HepG2 (cell line): ENCODE measurements around the gene LRRC28. TPM values are rescaled to one million over a fixed set of nuclear protein-coding genes. Genes with fewer than 3 reads are reported as not detected.
A peak's percentile ranks its signal among the peaks of the same experiment; 100 is the strongest.

Experiments used
- ADNP ChIP-seq: sonication (generic); formaldehyde crosslinking; IDR thresholded peaks from 2 replicates; pipeline ENCODE4 v1.4.0; 2020; ENCODE audit warnings: missing genetic modification reagents
- ARID3A ChIP-seq: IDR thresholded peaks from 2 replicates; pipeline ENCODE4 v1.6.1; 2012; ENCODE audit warnings: low read depth, low read length, improper control_type of control experiment
- BCL6 ChIP-seq: IDR thresholded peaks from 2 replicates; pipeline ENCODE4 v1.6.1; 2016; ENCODE audit warnings: missing genetic modification reagents, missing compliant biosample characterization
- CBX5 ChIP-seq: sonication (generic); formaldehyde crosslinking; IDR thresholded peaks from 2 replicates; pipeline ENCODE4 v1.4.0; 2020; ENCODE audit warnings: missing genetic modification reagents, borderline replicate concordance
- FOXA1 ChIP-seq, 2 experiments: fragments of 450-650 bp in 1 of 2; sonication (generic) in 1 of 2; formaldehyde crosslinking in 1 of 2; IDR thresholded peaks; 2 replicates each; pipeline versions ENCODE4 v1.4.0 to v1.6.1; 2016 to 2020; ENCODE audit warnings: missing genetic modification reagents in 1 of 2
- GABPA ChIP-seq, 2 experiments: IDR thresholded peaks; 2 replicates each; pipeline ENCODE4 v1.6.1; 2011 to 2016; ENCODE audit warnings: low read depth in 2 of 2, low read length in 1 of 2, missing biosample characterization in 1 of 2, missing genetic modification characterization in 1 of 2
- JUND ChIP-seq: sonication (generic); formaldehyde crosslinking; IDR thresholded peaks from 2 replicates; pipeline ENCODE4 v1.8.0; 2022; ENCODE audit warnings: mild to moderate bottlenecking, missing genetic modification reagents
- MXD4 ChIP-seq: IDR thresholded peaks from 2 replicates; pipeline ENCODE4 v1.6.1; 2016; ENCODE audit warnings: mild to moderate bottlenecking, missing biosample characterization, missing genetic modification reagents
- NFE2 ChIP-seq: sonication (generic); formaldehyde crosslinking; IDR thresholded peaks from 2 replicates; pipeline ENCODE4 v1.4.0; 2020; ENCODE audit warnings: missing genetic modification reagents
- PITX1 ChIP-seq: sonication (generic); formaldehyde crosslinking; IDR thresholded peaks from 2 replicates; pipeline ENCODE4 v1.5.1; 2020; ENCODE audit warnings: mild to moderate bottlenecking, missing genetic modification reagents
- THYN1 ChIP-seq: sonication (generic); formaldehyde crosslinking; IDR thresholded peaks from 2 replicates; pipeline ENCODE4 v1.8.1; 2023; ENCODE audit warnings: low read depth, mild to moderate bottlenecking, moderate library complexity, missing genetic modification reagents, borderline replicate concordance
- ZBTB3 ChIP-seq: sonication (generic); formaldehyde crosslinking; IDR thresholded peaks from 2 replicates; pipeline ENCODE4 v1.4.0; 2020; ENCODE audit warnings: low read depth, mild to moderate bottlenecking, moderate library complexity, missing genetic modification reagents, borderline replicate concordance
- ZFP82 ChIP-seq: sonication (generic); formaldehyde crosslinking; IDR thresholded peaks from 2 replicates; pipeline ENCODE4 v1.5.1; 2020; ENCODE audit warnings: mild to moderate bottlenecking, missing genetic modification reagents, borderline replicate concordance
- ZNF224 ChIP-seq: sonication (generic); formaldehyde crosslinking; IDR thresholded peaks from 2 replicates; pipeline ENCODE4 v1.5.0; 2020; ENCODE audit warnings: mild to moderate bottlenecking, missing genetic modification reagents
- ZNF703 ChIP-seq: sonication (generic); formaldehyde crosslinking; IDR thresholded peaks from 2 replicates; pipeline ENCODE4 v1.5.1; 2020; ENCODE audit warnings: missing genetic modification reagents, mild to moderate bottlenecking, moderate library complexity, borderline replicate concordance
- ZNF709 ChIP-seq: sonication (generic); formaldehyde crosslinking; IDR thresholded peaks from 2 replicates; pipeline ENCODE4 v1.5.0; 2020; ENCODE audit warnings: mild to moderate bottlenecking, missing genetic modification reagents
- ZNF792 ChIP-seq: IDR thresholded peaks from 2 replicates; pipeline ENCODE4 v1.6.1; 2016
- polyA plus RNA-seq, 8 experiments: library from polyadenylated mRNA; depleted of rRNA in 3 of 8; stranded (reverse) in 7 of 8; unstranded in 1 of 8; fragments of >200 nt; fragmentation: Illumina TruSeq in 4 of 8; extraction: Trizol in 4 of 8; gene quantifications; 2 replicates each; pipeline versions ENCODE4 v1.2.1 to v1.2.3, GENCODE V29; 2011 to 2016; ENCODE audit warnings: low read depth in 4 of 8, missing spikeins in 1 of 8, mixed read lengths in 1 of 8; ENCODE audit not compliant: insufficient read depth in 1 of 8
- total RNA-seq, 5 experiments: library from RNA; depleted of rRNA; stranded (reverse); fragments of >200 nt; fragmentation: Illumina TruSeq; extraction: Trizol; gene quantifications; 2 replicates each; pipeline ENCODE4 v1.2.3, GENCODE V29; 2016; ENCODE audit warnings: low read depth in 1 of 5
- TF ChIP-seq, protein P1 (sequence below): sonication (generic); formaldehyde crosslinking; IDR thresholded peaks from 2 replicates; pipeline ENCODE4 v1.4.0; 2020; ENCODE audit warnings: missing genetic modification reagents
- TF ChIP-seq, protein P2 (sequence below): sonication (generic); formaldehyde crosslinking; IDR thresholded peaks from 2 replicates; pipeline ENCODE4 v1.4.0; 2020; ENCODE audit warnings: mild to moderate bottlenecking, missing genetic modification reagents

The LRRC28 gene
- total and polyA plus RNA-seq, 2 of the 13 experiments (the other 11 are each of a cell fraction or from before 2014, with no cell fraction given) = 17.5 to 21.3 TPM

DNA sequence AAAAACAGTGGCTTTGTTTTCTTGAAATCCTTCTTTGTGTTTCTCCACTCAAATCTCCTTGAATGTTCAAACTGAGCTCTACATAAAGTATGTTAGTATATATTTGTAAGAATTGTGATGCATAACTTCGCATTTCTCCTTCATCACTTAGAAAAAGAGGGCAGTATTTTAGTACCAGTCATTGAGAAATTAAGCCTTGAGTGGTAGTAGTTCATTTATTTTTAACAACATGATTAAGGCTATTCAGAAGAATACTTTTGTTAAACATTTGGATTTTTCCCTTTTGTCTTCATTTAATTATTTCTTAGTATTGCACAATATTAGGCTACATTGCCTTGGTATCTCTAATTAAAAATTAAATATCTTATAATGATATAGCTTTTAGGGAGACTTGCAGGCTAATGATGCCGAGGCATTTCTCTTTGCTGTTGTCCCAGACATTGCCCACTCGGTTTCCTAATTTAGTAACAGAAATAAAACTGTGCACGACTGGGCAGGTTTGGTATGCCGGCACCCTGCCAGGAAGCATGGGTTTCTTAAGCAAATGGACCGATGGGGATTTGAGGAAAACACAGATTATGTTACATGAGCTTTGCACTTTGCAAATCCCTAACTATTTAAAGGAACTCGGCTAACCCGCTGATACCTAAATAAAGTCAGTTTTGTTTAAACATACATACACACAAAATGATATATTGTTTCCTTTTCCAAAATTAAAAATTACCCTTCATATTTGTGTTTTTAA lies 54.7 kb downstream of the LRRC28 start (continued):
- TF ChIP-seq ZNF703 (CRISPR knock-in tag) (no peak), BCL6 (peak; percentile 34; the same call in 1 of the 2 replicates), ZBTB3 (CRISPR knock-in tag) (no peak), NFE2 (CRISPR knock-in tag) (no peak), ARID3A (no peak), ZFP82 (no peak), CBX5 (no peak), FOXA1 (IDR thresholded peaks at IDR 0.05) (no peak), FOXA1 (CRISPR knock-in tag; IDR thresholded peaks at IDR 0.05) (no peak), THYN1 (CRISPR knock-in tag) (no peak), ZNF224 (no peak), PITX1 (peak; percentile 54), GABPA (IDR thresholded peaks at IDR 0.05; ENCODE audit: low read depth, low read length) (no peak), GABPA (CRISPR knock-in tag; IDR thresholded peaks at IDR 0.05; ENCODE audit: low read depth) (no peak), ADNP (CRISPR knock-in tag) (no peak), ZNF709 (CRISPR knock-in tag) (no peak), ZNF792 (CRISPR knock-in tag) (no peak), JUND (no peak), MXD4 (CRISPR knock-in tag) (no peak)
- TF ChIP-seq, protein P1, sequence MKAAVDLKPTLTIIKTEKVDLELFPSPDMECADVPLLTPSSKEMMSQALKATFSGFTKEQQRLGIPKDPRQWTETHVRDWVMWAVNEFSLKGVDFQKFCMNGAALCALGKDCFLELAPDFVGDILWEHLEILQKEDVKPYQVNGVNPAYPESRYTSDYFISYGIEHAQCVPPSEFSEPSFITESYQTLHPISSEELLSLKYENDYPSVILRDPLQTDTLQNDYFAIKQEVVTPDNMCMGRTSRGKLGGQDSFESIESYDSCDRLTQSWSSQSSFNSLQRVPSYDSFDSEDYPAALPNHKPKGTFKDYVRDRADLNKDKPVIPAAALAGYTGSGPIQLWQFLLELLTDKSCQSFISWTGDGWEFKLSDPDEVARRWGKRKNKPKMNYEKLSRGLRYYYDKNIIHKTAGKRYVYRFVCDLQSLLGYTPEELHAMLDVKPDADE (CRISPR knock-in tag) = no peak
- TF ChIP-seq, protein P2, sequence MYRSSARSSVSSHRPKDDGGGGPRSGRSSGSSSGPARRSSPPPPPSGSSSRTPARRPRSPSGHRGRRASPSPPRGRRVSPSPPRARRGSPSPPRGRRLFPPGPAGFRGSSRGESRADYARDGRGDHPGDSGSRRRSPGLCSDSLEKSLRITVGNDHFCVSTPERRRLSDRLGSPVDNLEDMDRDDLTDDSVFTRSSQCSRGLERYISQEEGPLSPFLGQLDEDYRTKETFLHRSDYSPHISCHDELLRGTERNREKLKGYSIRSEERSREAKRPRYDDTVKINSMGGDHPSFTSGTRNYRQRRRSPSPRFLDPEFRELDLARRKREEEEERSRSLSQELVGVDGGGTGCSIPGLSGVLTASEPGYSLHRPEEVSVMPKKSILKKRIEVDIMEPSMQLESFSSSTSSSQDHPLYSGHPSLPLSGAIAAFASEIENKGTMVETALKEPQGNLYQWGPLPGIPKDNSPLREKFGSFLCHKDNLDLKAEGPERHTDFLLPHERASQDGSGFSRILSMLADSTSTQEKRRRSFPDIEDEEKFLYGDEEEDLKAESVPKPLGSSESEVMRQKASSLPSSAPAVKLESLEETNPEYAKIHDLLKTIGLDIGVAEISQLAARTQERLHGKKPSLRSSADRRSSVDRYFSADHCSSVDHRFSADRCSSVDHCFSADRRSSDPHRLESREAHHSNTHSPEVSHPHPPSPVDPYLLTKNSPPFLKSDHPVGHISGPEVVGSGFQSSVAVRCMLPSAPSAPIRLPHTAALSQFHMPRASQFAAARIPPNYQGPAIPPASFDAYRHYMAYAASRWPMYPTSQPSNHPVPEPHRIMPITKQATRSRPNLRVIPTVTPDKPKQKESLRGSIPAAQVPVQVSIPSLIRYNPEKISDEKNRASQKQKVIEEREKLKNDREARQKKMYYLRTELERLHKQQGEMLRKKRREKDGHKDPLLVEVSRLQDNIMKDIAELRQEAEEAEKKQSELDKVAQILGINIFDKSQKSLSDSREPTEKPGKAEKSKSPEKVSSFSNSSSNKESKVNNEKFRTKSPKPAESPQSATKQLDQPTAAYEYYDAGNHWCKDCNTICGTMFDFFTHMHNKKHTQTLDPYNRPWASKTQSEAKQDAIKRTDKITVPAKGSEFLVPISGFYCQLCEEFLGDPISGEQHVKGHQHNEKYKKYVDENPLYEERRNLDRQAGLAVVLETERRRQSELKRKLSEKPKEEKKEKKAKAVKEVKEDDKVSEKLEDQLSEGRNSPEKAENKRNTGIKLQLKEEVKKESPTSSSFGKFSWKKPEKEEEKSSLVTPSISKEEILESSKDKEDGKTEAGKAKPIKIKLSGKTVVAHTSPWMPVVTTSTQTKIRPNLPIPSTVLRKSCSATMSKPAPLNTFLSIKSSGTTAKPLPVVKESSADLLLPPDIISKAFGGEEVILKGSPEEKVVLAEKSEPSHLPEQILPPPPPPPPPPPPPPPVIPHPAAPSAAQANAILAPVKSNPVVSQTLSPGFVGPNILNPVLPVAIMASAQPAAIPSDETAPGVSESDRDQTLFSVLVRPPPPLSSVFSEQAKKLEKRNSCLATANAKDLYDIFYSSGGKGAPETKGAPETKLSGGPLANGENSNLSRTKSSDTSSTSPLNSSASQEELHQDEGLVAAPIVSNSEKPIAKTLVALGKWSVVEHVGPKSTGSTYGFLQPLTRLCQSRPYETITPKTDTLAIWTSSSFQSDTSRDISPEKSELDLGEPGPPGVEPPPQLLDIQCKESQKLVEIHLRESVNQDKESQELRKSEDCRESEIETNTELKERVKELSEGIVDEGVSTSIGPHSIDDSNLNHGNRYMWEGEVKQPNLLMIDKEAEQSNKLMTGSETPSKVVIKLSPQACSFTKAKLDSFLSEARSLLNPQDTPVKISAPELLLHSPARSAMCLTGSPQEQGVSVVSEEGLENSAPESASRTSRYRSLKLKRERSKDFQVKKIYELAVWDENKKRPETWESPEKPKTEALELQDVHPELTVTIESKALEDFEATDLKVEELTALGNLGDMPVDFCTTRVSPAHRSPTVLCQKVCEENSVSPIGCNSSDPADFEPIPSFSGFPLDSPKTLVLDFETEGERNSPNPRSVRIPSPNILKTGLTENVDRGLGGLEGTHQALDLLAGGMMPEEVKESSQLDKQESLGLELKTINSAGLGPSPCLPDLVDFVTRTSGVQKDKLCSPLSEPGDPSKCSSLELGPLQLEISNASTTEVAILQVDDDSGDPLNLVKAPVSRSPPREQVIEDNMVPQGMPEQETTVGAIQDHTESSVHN = no peak
